Stimulated activated CD8-positive, alpha-beta memory T cell treated with anti-CD3 and anti-CD28 coated beads, Interleukin-4, amount 100 ng/mL, for 1 hour (primary cell): ENCODE data around the gene OR10A2.
"Not testable (repeated sequence)": the region's sequence is repeated elsewhere in the genome, so short reads cannot be mapped to it uniquely, and the experiment has no call there.

Experiments
- DNase-seq, 2 donors: peaks; one replicate each; pipeline ENCODE4 v3.0.0-alpha.2; 2020; ENCODE audit warnings: low read depth in 2 of 2, low spot score in 1 of 2

Gene OR10A2, protein sequence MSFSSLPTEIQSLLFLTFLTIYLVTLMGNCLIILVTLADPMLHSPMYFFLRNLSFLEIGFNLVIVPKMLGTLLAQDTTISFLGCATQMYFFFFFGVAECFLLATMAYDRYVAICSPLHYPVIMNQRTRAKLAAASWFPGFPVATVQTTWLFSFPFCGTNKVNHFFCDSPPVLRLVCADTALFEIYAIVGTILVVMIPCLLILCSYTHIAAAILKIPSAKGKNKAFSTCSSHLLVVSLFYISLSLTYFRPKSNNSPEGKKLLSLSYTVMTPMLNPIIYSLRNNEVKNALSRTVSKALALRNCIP

DNA sequence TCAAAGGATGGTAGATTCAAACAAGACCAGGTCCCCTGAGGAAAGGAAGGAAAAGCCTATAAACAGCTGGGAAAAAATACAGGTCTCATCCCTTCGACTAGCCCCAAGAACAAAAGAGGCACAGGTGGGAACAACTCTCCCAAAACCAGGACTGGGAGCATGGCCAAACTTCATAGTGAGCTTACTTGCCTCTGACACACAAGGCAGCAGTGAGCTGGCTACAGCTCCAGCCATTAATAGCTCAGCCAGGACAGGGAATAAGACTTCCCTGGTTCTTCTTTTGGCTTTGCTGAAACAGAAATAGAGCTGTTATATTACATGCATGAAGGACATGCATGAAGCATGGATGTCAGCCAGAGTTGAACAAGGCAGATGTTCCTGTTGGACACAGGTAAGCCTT, at the start of gene OR10A2:
OR10A2 (plus strand) TSS at position 97 of the 400 bp plus-strand sequence. CDS start 6,698 bp downstream, outside the sequence.
- no peak for DNase-seq

DNA sequence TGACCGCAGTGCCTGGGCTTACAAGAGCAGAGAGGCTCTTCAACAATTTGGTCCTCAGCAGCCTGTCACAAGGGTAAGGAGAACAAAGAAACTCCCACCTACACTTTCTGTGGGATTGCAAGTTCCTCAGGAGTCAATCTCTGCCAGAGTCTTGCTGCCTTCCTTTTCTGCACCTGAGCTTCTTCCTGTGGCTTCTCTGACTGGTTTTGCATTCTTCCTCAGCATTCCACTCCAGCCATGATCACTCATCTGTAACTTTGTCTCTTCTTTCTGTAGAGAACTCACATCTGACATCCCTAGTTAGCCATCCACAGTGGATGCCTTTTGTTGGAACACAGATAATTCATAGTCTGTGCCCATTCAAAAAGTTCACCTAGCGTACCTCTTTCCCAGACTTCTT, 49.2 kb upstream of the OR10A2 start:
- DNase-seq, result no peak

DNA sequence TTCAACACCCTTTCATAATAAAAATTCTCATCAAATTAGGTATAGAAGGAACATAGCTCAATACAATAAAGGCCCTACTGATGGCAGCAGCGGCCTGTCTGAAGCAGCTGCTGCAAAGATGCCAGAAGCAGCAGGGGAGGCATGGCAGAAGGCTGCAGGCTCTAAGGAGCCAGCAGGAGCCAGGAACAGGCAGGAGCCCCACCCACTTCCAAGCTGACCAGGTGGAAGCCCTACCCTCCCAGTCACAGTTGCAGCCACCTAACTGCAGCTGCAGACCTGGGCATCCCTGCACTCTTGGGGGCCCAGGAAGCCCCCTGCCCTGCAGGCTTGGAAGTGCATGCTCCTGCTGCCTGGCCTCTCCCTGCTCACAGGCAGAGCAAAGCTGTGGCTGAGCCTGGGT, 45.2 kb upstream of the OR10A2 start:
- no peak for DNase-seq

DNA sequence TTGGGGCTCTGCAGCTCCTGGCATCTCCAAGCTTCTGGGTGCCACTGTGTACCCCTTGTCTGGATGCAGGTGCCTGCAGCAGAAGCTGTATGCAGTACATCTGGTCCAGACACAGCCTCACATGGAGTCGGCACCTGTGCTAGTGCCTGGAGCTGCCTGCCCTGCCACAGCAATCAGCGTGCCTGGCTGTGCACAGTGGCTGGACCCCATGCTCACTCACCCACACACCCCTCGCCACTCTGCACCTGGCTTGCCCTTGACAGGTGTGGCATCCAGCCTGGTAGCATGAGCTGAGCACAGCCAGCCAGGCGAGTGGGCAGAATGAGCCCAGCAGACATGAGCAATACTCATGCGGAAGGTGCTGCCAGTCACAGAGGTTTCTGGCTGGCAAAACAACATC, 43.9 kb upstream of the OR10A2 start:
- DNase-seq, result no peak

DNA sequence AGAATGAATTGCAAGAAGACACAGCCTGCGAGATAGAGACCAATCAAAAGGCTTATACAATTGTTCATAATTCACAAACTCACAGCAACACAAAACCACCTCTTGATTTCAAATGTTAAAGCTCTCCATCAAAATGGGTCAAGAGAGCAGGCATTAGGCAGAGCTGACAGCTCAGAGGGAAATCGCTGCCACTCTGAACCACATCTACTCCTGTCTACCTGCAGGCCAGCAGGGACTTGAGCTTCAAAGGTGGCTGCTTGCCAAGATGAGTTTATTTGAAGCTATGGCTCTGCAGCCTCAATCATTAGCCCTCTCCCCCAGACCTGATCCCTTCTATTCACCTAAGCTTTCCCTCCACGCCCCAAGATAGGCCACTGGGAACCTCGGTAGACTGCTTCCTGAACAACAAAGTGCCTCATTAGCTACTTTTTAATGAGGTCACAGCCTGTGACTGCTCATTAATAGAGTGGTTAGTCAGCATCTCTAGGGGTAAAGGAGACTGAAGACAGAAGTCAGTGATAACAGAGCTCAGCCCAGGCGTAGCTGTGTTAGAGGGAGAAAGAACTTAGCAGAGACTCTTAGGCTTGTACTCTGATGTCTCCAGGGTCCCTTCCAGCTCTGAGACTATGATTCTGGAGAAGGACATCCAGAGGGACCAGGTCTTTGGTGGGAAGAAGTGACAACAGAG, 38.6 kb upstream of the OR10A2 start:
- DNase-seq, result no peak

DNA sequence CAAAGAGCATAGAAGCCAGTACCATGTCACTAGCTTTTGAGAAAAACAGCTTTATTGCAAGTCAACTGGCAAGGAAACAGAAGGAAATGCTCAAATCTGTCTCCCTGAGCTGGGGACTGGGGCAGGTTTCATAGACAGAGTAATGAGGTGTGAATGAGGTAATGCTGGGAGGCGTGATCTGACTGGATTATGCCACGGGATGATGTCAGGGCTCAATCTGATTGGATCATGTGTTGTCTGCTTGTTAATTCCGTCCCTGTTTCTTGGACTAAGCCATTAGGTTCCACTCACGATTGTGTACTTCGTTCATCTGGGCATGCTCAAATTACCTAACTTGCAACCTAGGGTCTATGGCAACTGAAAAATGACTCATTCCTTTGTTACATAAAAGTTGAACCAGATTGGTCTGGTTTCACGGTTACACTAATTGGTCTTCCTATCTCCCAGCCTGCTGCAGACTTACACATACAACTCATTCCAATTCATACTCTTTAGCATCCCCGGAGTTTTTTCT, 37.6 kb upstream of the OR10A2 start:
- DNase-seq, result no peak

DNA sequence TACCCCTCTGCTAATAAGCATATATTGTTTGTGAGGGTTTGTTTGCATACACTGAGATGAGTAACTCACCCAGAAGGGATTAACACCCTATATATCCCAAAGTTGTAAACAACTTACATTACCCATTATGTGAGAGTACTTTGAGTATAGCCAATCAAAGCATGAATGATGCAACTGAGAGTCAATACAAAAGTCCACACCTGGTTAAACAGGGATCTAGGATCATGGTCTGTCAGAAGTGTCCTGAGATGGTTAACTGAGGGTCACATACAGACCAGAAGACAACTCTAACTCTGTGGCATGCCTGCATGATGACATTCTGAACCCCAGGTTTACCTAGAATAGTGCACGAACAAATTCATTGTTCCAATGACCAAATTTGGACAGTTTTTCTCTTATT, 34.8 kb upstream of the OR10A2 start:
- DNase-seq, result no peak

DNA sequence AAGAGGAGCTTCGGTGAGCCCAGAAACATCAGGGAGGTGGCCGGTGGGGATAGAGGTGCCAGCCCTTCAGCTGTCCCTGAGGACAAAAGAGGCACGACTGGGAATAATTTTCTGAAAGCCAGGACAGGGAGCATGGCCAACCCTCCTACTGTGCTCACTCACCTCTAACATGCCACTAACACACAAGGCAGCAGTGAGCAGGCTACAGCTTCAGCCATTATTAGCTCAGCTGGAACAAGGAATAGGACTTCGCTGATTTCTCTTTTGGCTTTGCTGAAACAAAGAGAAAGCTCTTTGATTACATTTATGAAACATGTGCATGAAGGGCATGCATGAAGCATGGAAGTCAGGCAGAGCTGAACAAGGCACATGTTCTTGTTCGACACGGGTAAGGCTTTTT, 29.5 kb upstream of the OR10A2 start:
- no peak for DNase-seq

DNA sequence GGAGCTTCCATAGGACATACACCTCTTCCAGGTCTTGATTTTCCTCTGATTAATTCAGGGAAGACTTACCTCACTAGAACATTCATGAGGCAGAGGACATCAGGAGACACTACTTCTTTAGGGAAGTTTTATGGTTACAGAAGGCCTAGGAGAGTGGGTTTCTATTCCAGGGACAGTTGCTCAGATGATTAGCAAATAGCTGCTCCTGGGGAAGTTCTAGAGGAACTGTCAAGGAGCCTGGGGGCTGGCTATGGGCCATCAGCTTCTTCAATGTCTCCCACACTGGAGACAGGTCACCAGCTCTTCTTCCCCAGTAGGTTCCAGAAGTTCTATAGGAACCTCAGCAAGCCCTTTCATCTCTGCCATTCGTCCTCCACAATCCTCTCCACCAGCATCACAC, 28.8 kb upstream of the OR10A2 start:
- no peak for DNase-seq

DNA sequence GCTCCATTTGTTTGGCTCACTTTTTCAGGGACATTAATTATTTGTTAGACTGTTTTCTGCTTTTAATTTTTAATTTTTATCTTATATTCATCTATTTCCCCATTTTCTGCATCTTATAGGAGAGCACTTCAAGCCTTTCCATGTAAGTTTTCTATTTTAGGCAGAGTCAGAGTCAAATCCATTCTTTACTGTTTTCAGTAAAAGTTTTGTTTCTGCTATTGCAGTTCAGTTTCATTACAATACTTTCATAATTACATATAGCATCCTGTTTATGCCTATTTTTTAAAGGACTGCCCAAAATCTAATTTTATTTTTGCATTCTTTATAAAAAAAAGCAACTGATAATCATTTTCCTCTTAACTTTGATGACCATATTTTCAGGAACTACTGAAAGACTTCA, 21.2 kb upstream of the OR10A2 start:
- DNase-seq, result no peak

DNA sequence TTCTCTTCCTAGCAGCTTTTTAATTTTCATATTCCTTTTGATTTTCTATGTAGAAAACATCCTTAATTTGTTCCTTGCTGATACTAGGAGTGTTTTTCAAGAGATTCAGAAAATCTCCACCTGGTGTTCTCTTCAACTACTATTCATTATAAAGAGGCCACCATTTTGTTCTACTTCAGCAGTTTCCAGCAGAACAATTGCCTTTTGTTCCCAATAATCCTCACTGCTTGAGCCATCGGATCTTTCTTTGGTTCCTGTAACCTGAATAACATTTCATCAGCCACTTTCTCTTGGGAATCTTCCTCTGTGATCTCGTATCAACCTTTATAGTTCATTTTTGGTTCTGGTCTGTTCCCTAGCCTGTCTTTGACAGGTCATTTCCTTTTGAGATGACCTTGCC, 19.2 kb upstream of the OR10A2 start:
- no peak for DNase-seq

DNA sequence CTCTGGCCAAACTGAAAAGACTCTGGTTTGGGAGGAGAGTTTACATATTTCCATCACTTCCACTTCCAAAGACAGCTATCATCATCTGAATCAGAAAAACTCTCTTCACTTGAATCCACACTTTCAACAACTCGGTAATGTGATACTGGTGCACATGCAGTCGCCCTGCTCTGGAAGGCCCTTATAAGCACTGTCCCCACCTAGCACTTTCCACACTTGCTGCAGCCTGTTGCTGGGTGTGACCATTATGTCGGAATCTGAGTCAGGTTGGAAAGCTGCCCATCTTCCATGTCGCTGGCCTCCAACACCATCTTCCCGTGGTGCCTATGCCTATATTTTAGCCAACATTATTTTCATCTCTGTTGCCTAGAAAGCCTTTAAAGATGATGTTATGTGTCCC, 18.5 kb upstream of the OR10A2 start:
- no peak for DNase-seq

DNA sequence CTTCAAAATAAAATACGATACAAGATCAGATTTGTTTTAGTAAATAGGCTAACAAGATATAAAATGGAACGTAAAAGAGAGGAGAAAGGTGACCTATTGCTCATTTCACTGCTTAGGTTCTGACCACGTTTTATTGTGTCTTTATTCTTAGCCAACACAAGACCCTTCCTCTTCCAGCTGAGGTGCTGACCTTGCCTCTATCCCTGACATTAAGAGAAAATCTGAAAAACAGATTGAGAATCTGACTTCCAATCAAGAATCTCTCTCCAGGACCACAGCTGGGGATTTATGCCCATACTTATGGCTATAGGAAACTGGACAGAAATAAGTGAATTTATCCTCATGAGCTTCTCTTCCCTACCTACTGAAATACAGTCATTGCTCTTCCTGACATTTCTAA, 17.5 kb upstream of the OR10A2 start, which contains the start of gene OR10A5:
OR10A5 (plus strand) TSS at position 301 of the 400 bp plus-strand sequence; CDS start at position 301, 0 bp downstream.
- DNase-seq, result no peak

DNA sequence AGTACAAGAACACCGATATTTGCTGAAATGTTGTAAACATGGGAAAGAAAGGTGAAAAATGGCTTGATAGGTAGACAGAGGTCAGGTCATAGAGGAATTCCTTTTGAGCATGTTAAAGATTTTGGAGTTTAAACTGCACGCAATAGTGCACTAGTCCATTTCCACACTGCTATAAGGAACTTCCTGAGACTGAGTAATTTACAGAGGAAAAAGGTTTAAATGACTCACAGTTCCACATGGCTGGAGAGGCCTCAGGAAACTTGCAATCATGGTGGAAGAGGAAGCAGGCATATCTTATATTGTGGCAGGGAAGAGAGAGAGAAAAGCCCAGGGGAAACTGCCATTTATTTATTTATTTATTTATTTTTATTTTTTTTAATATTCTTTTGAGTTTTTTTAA, 12.3 kb upstream of the OR10A2 start:
- DNase-seq, result no peak

DNA sequence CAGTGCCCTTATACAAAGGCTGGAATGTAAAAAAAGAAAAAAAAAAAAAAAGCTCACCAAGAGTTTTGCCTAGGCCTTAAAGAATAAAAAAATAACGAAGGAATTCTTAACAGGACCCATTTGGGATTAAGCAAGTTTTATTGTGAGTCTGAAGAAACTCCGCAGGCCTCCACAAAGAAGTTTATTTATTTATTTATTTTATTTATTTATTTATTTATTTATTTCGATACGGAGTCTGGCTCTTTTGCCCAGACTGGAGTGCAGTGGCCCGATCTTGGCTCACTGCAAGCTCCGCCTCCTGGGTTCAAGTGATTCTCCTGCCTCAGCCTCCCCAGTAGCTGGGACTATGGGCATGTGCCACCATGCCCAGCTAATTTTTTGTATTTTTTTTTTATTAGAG, 8.1 kb upstream of the OR10A2 start:
- DNase-seq, result not testable (repeated sequence)

DNA sequence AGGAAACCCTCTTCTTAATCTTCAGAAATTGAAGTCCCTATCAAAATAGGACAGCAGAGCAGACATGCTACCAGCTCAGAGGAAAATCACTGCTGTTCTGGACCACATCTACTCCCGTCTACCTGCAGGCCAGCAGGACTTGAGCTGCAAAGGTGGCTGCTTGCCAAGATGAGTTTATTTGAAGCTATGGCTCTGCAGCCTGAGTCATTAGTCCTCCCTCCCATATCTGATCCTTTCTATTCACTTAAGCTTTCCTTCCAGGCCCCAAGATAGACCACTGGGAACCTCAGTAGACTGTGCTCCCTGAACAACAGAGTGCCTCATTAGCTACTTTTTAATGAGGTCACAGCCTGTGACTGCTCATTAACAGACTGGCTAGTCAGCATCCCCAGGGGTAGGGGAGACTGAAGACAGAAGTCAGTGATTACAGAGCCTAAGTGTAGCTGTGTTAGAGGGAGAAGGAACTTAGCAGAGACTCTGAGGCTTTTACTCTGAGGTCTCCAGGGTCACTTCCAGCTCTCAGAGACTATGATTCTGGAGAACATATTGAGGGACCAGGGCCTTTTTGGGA, 6.8 kb upstream of the OR10A2 start:
- DNase-seq, result no peak

DNA sequence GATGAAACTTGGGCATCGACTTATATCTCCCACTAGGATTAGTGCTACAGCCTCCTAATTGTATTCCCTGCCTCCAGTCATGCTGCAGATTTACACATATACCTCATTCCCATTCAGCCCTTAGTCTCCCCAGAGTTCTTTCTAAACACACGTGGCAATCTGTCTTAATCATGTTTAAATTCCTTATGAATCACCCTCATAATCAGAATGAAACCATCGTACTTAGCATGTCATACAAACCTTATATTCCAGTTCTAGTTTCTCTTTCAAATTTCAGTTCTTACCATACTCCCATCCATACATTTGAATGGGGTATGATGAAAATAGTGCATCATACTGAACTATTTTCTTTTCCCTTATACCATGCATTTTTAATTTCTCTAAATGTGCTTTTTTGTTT, 6.0 kb upstream of the OR10A2 start:
- no peak for DNase-seq

DNA sequence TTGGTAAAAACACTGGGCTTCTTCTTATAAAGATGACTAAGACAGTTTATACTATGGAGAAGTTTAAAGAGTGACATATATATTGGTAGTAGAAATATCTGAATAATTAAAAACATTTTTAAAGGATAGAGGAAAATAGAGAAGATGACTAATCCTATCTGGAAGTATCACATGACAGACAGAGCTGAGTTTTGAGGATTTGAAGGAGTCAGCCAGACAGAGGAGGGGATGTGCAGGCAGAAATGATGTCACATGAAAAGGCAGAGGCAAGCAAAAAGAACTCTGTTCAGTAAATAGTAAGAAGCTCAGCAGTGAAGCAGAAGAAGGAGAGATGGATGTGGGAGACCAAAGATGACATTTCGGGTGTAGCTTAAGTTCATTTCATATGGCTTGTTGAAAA, 1.6 kb downstream of the OR10A2 start:
- DNase-seq, result no peak

DNA sequence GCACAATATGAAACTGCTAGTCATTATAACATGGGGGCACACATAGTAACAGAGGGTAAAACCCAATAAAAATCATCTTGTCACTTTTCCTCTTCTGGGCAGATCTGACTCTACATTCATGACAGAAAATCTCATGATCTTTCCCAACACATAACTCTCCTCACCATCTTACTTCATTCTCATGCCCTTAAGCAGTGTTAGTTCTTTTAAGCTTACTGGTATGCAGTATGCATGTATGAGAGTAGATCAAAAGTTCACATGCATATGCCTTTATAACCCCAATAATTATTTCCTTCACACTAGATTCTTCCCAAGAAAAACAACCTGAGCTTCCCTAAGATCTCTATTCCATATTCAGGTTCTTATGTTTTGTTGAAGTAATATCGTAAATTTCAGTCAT, 8.4 kb downstream of the OR10A2 start:
- DNase-seq, result no peak

DNA sequence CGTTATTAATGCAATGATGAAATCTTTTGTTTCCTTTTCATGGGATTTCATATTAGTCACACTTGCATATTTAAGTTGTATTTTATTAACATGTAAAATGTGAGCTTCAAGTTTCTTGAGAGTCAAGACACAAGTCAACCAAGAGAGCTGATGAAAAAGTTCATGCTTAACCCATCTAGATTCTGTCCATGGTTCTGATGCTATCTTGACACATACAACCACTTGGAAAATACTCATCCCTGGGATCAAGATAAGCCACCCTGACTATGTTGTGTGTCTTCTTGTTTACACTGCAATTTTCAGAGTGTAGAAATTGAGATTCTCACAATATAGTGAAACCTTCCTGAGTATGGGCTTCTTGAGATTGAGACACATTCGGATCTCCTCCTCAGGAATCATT, 12.9 kb downstream of the OR10A2 start:
- DNase-seq, result no peak

DNA sequence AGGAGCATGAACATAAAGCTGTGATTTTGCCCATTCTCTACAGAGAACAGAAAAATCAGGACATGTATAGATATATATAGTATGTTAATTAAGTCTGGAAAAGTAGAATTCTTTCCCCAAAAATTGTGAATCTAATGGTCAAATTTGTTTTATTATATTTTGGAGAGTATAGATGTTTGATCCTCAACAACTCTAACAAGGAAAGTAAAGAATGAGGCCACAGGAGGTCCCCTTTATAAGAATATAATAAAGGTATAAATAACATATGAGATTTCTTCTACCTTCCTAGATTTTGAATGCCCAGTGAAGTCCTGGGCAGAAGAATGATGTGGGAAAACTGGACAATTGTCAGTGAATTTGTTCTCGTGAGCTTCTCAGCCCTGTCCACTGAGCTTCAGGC, 13.5 kb downstream of the OR10A2 start, which contains the start of gene OR10A4:
OR10A4 (plus strand) TSS at position 301 of the 400 bp plus-strand sequence; CDS start at position 324, 23 bp downstream.
- DNase-seq, result no peak

DNA sequence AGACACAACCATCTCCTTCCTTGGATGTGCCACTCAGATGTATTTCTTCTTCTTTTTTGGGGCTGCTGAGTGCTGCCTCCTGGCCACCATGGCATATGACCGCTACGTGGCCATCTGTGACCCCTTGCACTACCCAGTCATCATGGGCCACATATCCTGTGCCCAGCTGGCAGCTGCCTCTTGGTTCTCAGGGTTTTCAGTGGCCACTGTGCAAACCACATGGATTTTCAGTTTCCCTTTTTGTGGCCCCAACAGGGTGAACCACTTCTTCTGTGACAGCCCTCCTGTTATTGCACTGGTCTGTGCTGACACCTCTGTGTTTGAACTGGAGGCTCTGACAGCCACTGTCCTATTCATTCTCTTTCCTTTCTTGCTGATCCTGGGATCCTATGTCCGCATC, 14.1 kb downstream of the OR10A2 start:
- no peak for DNase-seq
